Spleen (tissue), 11 donors: ENCODE results near the gene TRIOBP. TPM values are rescaled to one million over a fixed set of nuclear protein-coding genes. Genes with fewer than 3 reads are reported as not detected.
"Not testable (repeated sequence)": the region's sequence is repeated elsewhere in the genome, so short reads cannot be mapped to it uniquely, and the experiment has no call there.

Source experiments
- DNase-seq: peaks from one replicate; pipeline ENCODE4 v3.0.0-alpha.2; 2020
- H3K27ac ChIP-seq, 8 donors: fragments of 200-600 bp; sonication (generic) in 7 of 8; 1 replicate in 4 of 8; 2 replicates in 4 of 8; pipeline versions ENCODE4 v1.5.0 to v1.8.0; 2016 to 2021; ENCODE audit warnings: inconsistent platforms in 4 of 8, mild to moderate bottlenecking in 4 of 8, moderate library complexity in 1 of 8
- H3K27me3 ChIP-seq, 7 donors: fragments of 200-600 bp; sonication (generic) in 6 of 7; replicated peaks in 1 of 7; 1 replicate in 4 of 7; 2 replicates in 3 of 7; pipeline versions ENCODE4 v1.5.0 to v1.8.0; 2016 to 2021; ENCODE audit warnings: inconsistent platforms in 3 of 7, mild to moderate bottlenecking in 1 of 7
- H3K36me3 ChIP-seq, 6 donors: fragments of 200-600 bp; sonication (generic) in 5 of 6; 1 replicate in 4 of 6; 2 replicates in 2 of 6; pipeline versions ENCODE4 v1.5.0 to v1.8.0; 2016 to 2021; ENCODE audit warnings: inconsistent platforms in 2 of 6
- H3K4me1 ChIP-seq, 6 donors: fragments of 200-600 bp; sonication (generic) in 5 of 6; 1 replicate in 3 of 6; 2 replicates in 3 of 6; pipeline versions ENCODE4 v1.5.0 to v1.8.0; 2016 to 2021; ENCODE audit warnings: inconsistent platforms in 3 of 6
- H3K4me3 ChIP-seq, 8 donors: fragments of 200-600 bp; sonication (generic) in 7 of 8; 1 replicate in 4 of 8; 2 replicates in 4 of 8; pipeline versions ENCODE4 v1.5.0 to v1.8.0; 2016 to 2021; ENCODE audit warnings: inconsistent platforms in 4 of 8, mild to moderate bottlenecking in 4 of 8, moderate library complexity in 2 of 8
- H3K9me3 ChIP-seq, 8 donors: fragments of 200-600 bp; sonication (generic) in 7 of 8; 1 replicate in 4 of 8; 2 replicates in 4 of 8; pipeline versions ENCODE4 v1.5.0 to v1.8.0; 2016 to 2021; ENCODE audit warnings: inconsistent platforms in 4 of 8
- CTCF ChIP-seq, 11 experiments: fragments of 200-600 bp in 7 of 11; fragments of 450-650 bp in 4 of 11; sonication (generic) in 4 of 11; IDR thresholded peaks in 8 of 11; conservative IDR thresholded peaks in 3 of 11; 1 replicate in 7 of 11; 2 replicates in 4 of 11; pipeline versions ENCODE4 v1.4.0 to v1.8.0; 2016 to 2021; ENCODE audit warnings: antibody characterized with exemption in 11 of 11, inconsistent platforms in 4 of 11, mild to moderate bottlenecking in 1 of 11
- POLR2A ChIP-seq, 3 donors: fragments of 450-650 bp; IDR thresholded peaks; one replicate each; pipeline ENCODE4 v1.5.1; 2017; ENCODE audit warnings: antibody characterized with exemption in 3 of 3, mild to moderate bottlenecking in 1 of 3
- POLR2AphosphoS5 ChIP-seq, 3 donors: sonication (generic); formaldehyde crosslinking; IDR thresholded peaks; one replicate each; pipeline ENCODE4 v1.5.1; 2017; ENCODE audit warnings: antibody characterized with exemption in 3 of 3
- WGBS, 5 donors: extraction: QIAGEN DNeasy Blood & Tissue Kit in 3 of 5; methylation state at CpG; one replicate each; pipeline versions ENCODE4 v1.1.5 to v1.1.7; 2013 to 2018; 5-methylcytosine and 5-hydroxymethylcytosine counted together
- intact Hi-C: fragments of 100-400 bp; cut with DNase I; formaldehyde crosslinking; loops from one replicate; pipeline ENCODE4 v1.15.0; 2023; ENCODE audit warnings: low total_unique reads
- polyA plus RNA-seq, 3 donors: library from polyadenylated mRNA; stranded (reverse); fragments of 200-250 nt; gene quantifications; one replicate each; pipeline ENCODE4 v1.2.1, GENCODE V29; 2013
- total RNA-seq, 7 donors: library from RNA; depleted of rRNA in 3 of 7; stranded (reverse); fragments of >200 nt in 3 of 7; fragmentation: NEBNext Ultra II Directional in 4 of 7; extraction: Animal tissue kit (Norgen Biotek cat#: 25700) in 4 of 7; gene quantifications; one replicate each; pipeline versions ENCODE4 v1.1.0 to v1.2.1, GENCODE V29; 2016 to 2021
- donor health status: healthy with polysubstance abuse.
- donor health status: DM: no; HTN: no; CAD: no; lungs with moderate emphysema.
- donor health status: DM: no; HTN: no; CAD: no.
- donor health status: Bipolar disorder and iron deficiency.
- donor health status: healthy.
- donor health status: DM: no; HTN: no; CAD: no.
- donor health status: DM: yes; HTN: yes; CAD: no.

The TRIOBP gene
- total and polyA plus RNA-seq, 10 donors: 24.6 to 151 (median 103) TPM

DNA sequence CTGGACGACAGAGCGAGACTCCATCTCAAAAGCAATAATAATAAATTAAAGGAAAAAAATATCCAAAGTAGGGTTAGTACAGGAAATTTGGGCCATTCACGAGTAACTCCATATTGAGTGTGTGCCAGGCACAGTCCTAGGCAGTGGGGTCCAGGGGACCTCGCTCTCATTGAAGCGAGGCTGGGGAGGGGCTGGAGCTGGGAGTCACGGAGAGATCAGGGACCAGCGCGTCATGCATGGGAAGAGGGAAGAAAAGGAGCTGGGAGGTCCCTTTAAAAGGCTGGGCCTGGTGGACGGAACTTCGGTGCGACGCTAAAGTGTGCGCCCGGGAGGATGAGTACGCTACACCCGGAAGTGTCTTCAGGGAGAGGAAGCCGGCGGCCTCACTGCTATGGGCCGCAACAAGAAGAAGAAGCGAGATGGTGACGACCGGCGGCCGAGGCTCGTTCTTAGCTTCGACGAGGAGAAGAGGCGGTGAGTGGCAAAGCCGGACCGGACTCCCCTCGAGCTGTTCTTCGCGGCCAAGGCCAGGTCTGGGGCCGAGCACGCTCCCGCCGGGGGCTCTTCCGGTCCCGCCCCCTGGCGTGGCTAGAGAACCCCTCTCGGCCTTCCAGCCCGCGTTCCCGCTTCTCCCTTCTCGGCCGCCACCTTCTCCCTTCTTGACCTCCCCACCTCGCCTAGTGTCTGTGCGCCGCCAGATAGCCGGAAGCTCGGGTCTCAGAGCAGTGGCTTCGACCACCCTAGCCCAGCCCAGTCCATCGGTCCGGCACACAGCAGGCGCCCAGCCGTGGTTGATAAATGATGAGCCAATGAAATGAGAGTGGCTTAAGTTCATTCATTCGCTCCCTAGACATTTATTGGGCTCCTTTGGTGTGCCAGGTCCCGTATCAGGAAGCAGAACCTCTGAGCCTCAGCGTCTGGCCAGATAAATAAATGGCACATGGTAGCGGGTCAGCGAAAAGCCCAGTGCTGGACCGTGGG is 10.6 kb upstream of the TRIOBP start, which contains the start of gene NOL12:
Gene NOL12, plus strand, starts transcription at position 342 of the 981 bp plus-strand sequence. Its CDS starts 50 bp downstream, at position 392.
- Histone ChIP-seq H3K9me3 (no peaks in the 10 kb centered on the region), H3K27ac (peak within 1 kb of the TSS; percentile 84 to 95 (median 88)), H3K4me3 (peak within 1 kb of the TSS; percentile 79 to 99 (median 98)), H3K36me3 (peaks cover 0 to 36% (median 34%) of the 10 kb centered on the region in 6 donors), H3K27me3 (no peaks in the 10 kb centered on the region), H3K4me1 (peaks cover 16 to 46% (median 33%) of the 10 kb centered on the region in 6 donors)
- intact Hi-C loops: no loop called here
- peak in 4 of 11 experiments; percentile 7 to 21 (median 17) for TF ChIP-seq CTCF (IDR thresholded peaks at IDR 0.05 in 8 of 11, conservative IDR thresholded peaks at IDR 0.05 in 3 of 11)
- peak; percentile 84 to 90 (median 89) for TF ChIP-seq POLR2AphosphoS5 (IDR thresholded peaks at IDR 0.05)
- TF ChIP-seq POLR2A (IDR thresholded peaks at IDR 0.05): no peak
- 2 to 3% (median 3%) methylated on average over 61 to 62 of the region's 62 CpGs for WGBS, 5 donors
- DNase-seq: peak; percentile 94

DNA sequence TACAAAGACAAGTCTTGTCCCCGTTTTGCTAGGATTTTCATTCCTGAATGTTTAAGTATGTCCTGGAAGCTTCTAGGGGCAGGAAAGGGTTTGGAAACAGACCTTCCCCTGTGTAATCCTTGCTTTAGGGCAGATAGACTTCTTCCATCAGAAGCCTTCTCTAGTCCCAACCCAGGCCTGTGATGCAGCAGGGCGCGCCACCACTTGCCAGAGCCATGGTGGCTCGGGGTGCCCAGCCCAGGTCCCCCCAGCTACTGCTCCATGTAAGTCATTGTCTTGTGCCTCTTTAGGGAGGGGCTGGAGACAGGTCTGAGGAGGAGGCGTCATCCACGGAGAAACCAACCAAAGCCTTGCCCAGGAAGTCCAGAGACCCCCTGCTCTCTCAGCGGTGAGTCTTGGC is 6.4 kb upstream of the TRIOBP start:
- DNase-seq: no peak
- no peak overlapping the region for H3K27ac ChIP-seq
- H3K36me3 ChIP-seq: peaks cover 0 to 74% (median 62%) of the 10 kb centered on the region in 6 donors
- no peaks in the 10 kb centered on the region for H3K9me3 ChIP-seq
- H3K27me3 ChIP-seq: no peaks in the 10 kb centered on the region
- intact Hi-C loops: no loop called here
- H3K4me3 ChIP-seq: no peak overlapping the region
- H3K4me1 ChIP-seq: peaks cover 11 to 35% (median 26%) of the 10 kb centered on the region in 6 donors
- no peak for TF ChIP-seq POLR2A (IDR thresholded peaks at IDR 0.05)
- WGBS, 5 donors: 89 to 97% (median 92%) methylated on average over 4 to 7 of the region's 7 CpGs

DNA sequence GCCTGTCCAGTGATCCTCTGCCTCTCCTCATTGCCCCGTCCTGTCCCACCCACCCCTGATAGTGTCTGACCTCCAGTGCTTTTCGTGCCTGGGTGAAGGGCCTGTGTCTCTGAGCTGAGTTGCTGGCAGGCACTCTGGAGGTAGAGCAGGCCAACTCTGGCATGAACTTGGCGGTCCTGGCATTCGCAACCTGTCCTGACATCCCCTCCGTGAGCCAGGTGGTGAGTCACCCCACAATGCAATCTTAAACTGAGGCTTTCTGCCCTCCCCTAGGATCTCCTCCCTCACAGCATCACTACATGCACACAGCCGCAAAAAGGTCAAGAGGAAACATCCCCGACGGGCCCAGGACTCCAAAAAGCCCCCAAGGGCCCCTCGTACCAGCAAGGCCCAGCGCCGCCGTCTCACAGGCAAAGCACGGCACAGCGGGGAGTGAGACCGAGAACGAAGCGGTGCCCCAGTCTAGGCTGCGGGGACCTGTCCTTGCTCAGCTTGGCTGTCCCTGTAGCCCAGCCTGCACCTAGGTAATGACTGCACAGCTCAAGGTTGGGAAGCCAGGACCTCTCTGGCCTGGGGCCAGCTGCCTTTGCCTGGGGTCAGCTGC is 5.8 kb upstream of the TRIOBP start:
- Histone ChIP-seq H3K9me3 (no peaks in the 10 kb centered on the region), H3K36me3 (peaks cover 0 to 77% (median 62%) of the 10 kb centered on the region in 6 donors), H3K4me1 (peaks cover 11 to 35% (median 23%) of the 10 kb centered on the region in 6 donors), H3K4me3 (no peak overlapping the region), H3K27me3 (no peaks in the 10 kb centered on the region), H3K27ac (no peak overlapping the region)
- 83 to 98% (median 93%) methylated on average over 5 to 18 of the region's 18 CpGs for WGBS, 5 donors
- TF ChIP-seq POLR2A (IDR thresholded peaks at IDR 0.05) (no peak), CTCF (IDR thresholded peaks at IDR 0.05 in 8 of 11, conservative IDR thresholded peaks at IDR 0.05 in 3 of 11) (no peak), POLR2AphosphoS5 (IDR thresholded peaks at IDR 0.05) (no peak)
- no peak for DNase-seq
- intact Hi-C loops: no loop called here

DNA sequence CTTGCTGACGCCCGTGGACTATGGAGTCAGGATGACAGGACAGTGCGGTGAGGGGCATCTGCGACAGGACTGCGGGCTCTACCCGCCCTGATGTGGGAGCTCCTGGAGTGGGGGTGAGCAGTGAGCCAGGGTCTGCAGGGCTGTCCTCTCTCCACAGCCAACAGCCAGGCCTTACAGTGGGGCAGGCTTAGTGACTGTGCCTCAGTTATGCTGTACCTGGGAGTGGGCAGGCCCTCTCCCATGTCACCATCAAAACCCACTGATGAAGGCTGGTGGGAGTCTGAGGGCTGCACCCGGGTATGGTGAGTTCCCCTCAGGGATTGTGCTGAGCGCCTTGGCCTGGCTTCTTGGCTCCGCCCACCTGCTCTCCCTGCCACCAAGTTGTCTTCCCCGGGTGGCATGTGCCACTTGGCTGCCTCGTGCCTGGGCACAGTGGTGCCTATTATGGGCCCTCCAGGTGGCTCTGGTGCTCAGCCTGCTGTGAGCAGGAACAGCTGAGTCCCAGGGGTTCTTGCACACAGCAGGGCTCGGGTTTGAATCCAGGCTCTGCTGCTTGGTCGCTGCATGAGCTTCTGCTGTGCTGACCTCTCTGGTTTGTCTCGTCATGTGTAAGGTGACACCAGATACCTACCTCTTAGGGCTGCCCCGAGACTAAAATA is 4.1 kb upstream of the TRIOBP start:
- intact Hi-C loops: no loop called here
- 89 to 96% (median 92%) methylated on average over 7 to 15 of the region's 15 CpGs for WGBS, 5 donors
- no peak for DNase-seq
- Histone ChIP-seq H3K4me1 (peaks cover under 1 to 33% (median 21%) of the 10 kb centered on the region in 6 donors), H3K4me3 (no peak overlapping the region), H3K27ac (no peak overlapping the region), H3K9me3 (no peaks in the 10 kb centered on the region), H3K36me3 (peaks cover 0 to 77% (median 62%) of the 10 kb centered on the region in 6 donors), H3K27me3 (no peaks in the 10 kb centered on the region)
- TF ChIP-seq POLR2AphosphoS5 (IDR thresholded peaks at IDR 0.05) (peak in 1 of 3 donors; percentile 45), CTCF (IDR thresholded peaks at IDR 0.05 in 8 of 11, conservative IDR thresholded peaks at IDR 0.05 in 3 of 11) (no peak)

GRCh38 chr22:37694131-37694530 is 2.7 kb upstream of the TRIOBP start:
- H3K4me3 ChIP-seq, H3K9me3 ChIP-seq, H3K27ac ChIP-seq, intact Hi-C loops, H3K27me3 ChIP-seq, DNase-seq: not testable (repeated sequence)
- H3K4me1 ChIP-seq: peaks cover 0 to 21% (median 16%) of the 10 kb centered on the region in 6 donors
- peaks cover 0 to 63% (median 50%) of the 10 kb centered on the region in 6 donors for H3K36me3 ChIP-seq
- WGBS, 5 donors: 91 to 98% (median 96%) methylated on average over 7 of the region's 7 CpGs

GRCh38 chr22:37696260-37696656 is 590 bp upstream of the TRIOBP start:
- H3K27me3 ChIP-seq, H3K9me3 ChIP-seq, H3K27ac ChIP-seq, DNase-seq, intact Hi-C loops: not testable (repeated sequence)
- Histone ChIP-seq H3K4me1 (peaks cover 0 to 26% (median 17%) of the 10 kb centered on the region in 6 donors), H3K4me3 (peak overlapping the region in 4 of 8 donors; percentile 4 to 30 (median 8)), H3K36me3 (peaks cover 0 to 44% (median 29%) of the 10 kb centered on the region in 6 donors)
- WGBS, 5 donors: 30 to 45% (median 42%) methylated on average over 13 of the region's 13 CpGs
